HG02840 (cell line): Measurements from ENCODE around the gene SEC14L1.
"Not testable (repeated sequence)": the region's sequence is repeated elsewhere in the genome, so short reads cannot be mapped to it uniquely, and the experiment has no call there.

Experiments
- ATAC-seq: cut with Tn5 transposase; IDR thresholded peaks from one replicate; pipeline ENCODE4 v1.9.1; 2021; ENCODE audit warnings: mild to moderate bottlenecking, moderate library complexity, moderate number of reproducible peaks; ENCODE audit not compliant: unreplicated experiment, low FRiP score

The SEC14L1 gene

DNA sequence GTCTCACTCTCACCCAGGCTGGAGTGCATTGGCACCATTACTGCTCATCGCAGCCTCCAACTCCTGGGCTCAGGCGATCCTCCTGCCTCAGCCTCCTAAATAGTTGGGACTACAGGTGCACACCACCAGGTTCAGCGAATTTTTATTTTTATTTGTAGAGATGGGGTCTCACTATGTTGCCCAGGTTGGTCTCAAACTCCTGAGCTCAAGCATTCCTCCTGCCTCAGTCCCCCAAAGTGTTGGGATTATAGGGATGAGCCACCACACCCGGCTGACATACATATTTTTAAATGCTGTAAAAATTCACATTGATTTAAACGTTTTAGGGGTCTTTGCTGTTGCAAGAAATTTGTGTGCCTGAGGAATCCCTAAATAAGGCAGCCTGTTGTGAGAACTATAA lies 24.8 kb upstream of the SEC14L1 start:
- no peak for ATAC-seq

DNA sequence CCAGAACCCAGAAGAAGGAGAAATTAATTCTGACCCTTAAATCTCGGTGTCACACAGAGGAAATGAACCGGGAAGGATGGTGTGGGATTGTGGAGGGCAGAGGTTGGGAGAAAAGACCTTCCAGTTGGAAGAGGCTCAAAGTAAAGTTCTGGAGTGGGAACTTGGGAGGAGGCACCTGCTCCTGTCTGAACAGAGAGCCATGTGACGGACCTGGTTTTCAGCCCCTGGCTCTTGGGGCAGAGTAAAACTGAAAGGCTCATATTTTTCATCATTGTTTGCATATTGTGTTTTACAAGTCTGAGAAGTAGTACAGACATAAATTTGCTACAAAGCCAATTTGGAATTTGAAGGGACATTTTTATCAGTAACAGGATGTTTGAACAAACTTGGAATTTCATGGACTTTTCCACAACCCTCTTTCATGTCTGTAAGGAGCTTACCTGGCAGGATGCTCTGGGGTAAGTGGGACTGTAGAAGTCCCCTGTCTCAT lies 24.4 kb upstream of the SEC14L1 start:
- ATAC-seq = no peak

- ATAC-seq = no peak
Measured at GRCh38 chr17:77117415-77117814, 23.4 kb upstream of the SEC14L1 start.

GRCh38 chr17:77118251-77118928 lies 22.4 kb upstream of the SEC14L1 start:
- ATAC-seq = no peak

DNA sequence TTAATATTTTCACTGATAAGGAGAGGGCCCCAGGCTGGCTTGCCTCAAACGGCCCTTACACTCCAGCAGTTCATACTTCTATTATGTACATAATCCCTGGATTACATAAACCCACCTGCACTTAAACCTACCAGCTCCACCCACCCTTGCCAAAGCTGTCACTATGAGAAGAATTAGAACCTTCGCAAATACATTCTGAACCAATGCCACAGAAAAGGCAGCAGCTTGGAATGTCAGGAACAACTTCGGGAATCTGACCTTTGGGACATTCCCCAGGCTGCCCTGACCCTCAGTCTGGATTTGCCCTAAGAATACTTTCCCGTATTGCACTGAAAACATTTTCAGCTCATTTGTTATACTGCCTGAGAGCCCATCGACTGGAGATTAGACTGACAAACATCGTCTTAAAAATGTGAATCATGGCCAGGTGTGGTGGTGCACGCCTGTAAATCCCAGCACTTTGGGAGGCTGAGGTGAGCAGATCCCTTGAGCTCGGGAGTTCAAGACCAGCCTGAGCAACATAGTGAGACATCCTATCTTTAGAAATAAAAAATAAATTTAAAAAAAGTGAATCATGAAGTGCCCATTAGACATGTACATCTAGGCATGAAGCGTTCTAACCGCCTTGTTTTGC lies 21.0 kb upstream of the SEC14L1 start:
- no peak for ATAC-seq

DNA sequence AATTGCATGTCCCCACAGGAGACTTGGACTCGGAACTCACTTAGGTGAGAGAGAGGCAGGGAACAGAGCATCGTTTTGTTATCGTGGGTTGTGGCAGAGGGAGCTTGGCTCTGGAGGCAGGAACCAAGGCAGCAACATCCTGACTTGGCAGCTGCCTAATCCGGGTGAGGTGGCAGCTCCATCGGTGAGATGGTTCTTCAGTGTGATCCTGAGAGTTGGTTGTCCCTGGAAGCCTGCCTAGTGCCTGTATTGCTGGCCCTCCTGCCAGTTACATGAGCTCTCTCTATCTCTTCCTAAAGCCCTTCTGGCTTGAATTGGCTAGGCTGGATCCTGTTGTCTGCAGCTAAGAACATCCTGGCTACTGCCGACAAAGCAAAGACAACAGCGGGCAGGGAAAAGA lies 19.9 kb upstream of the SEC14L1 start:
- ATAC-seq = no peak

DNA sequence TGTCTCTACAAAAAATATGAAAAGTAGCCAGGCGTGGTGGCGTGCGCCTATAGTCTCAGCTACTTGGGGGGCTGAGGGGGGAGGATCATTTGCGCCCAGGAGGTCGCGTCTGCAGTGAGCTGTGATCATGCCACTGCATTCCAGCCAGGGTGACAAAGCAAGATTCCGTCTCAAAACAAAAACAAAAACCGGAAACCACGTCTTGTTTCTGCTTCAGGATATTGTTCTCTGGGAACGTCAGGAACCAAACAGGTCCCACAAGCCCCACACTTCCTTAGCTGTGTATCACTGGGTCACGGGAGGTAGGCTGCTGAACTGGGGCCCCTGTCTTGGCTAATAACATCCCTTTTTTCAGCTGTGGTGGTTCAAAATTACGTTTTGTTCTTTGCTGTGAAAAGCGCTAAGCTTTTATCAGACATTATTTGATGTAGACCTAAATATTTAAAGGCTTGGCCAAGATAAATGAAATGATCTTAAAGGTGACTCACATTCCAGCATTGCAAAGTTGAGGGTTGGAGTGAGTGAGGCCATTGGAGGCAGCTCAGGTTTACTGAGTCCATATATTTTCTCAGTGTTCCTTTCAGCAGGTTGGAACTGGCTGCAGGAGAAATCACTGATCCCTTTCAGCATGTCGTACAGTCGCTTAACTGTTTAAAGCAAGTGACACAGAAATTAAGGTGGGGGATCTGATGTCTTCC lies 16.4 kb upstream of the SEC14L1 start:
- no peak for ATAC-seq

DNA sequence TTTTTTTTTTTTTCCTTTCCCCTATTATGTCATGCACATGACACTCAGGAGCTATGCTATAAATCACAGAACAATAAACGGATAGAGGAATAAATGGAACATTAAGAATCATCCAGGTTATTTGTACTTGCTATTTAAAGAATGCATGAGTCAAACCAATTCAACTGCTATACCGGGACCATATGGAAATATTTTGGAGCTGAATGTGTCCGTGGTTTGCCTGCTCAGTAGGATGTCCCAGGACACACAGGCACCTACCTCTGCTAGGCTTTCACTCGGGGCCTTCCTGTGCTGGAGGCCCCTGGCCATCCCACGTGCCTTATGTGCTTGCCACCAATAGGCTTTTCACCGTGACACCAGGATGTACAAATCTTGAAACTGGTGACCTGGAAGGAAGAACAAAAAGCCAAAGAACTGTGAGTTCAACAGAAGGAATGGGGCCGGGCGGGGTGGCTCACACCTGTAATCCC lies 15.3 kb upstream of the SEC14L1 start:
- ATAC-seq = no peak

GRCh38 chr17:77126519-77126918 lies 14.2 kb upstream of the SEC14L1 start:
- ATAC-seq = no peak

- ATAC-seq = no peak
Measured at GRCh38 chr17:77127735-77128361, 12.9 kb upstream of the SEC14L1 start.

GRCh38 chr17:77128896-77129567 lies 11.7 kb upstream of the SEC14L1 start:
- ATAC-seq = no peak

DNA sequence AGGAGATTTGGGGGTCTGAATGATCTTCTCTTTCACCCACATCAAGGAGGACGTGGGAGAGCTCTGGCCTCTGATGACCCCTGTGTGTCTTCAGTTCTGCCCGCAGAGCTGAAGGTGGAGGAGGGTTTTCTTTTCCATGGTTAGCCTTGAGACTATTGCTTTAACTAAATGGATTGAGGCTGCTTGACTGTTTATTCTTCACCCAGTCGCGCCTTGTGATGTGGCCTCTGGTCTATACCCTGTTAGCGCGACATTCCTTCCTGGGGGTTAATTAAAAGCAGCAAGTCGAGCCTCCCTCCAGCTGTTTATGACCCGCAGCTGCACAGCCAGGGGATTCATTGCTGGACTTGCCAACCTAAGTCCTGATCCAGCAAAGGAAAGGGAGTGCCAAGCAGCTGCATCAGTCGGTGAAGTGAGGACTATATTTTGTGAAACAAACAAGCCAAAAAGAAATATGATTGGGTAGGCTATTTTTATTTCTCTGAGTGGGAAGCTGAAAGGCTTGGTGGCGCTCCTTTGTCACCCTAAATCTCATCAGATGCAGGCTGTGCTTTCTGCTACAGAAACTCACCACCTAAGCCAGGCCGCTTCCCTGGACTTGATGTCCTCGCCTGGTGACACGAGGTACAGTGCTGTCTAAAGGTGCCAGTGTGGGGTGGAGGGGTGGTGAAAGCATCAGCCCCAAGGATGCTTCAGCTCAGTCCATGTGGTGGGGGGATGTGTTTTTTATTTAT lies 11.0 kb upstream of the SEC14L1 start:
- ATAC-seq = no peak

DNA sequence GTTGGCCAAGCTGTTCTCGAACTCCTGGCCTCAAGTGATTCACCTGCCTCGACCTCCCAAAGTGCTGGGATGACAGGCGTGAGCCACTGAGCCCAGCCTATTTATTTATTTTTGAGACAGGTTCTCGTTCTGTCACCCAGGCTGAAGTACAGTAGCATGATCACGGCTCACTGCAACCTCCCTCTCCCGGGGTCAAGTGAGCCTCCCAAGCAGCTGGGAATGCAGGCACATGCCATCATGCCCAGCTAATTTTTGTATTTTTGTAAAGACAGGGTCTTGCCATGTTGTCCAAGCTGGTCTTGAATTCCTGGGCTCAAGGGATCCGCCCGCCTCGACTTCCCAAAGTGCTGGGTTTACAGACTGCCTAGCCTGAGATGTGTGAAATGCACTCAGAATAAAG lies 10.2 kb upstream of the SEC14L1 start:
- ATAC-seq = no peak

DNA sequence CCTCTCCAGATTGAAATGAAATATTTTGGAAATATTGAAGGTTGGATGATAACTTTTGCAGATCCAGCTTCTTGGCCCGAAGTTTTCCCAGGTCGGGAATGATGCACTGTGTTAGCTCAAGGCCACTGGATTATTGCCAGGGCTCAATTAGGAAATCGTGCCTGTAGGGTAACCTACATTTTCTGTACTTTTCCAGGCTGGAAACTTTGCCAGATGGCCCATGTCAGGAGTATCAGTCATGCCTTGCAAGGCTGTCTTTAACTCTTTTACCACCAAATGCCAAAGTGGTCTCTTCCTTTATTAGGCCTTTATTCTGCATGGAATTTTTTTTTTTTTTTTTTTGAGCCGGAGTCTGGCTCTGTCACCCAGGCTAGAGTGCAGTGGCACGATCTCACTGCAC lies 8.9 kb upstream of the SEC14L1 start:
- no peak for ATAC-seq

GRCh38 chr17:77132411-77133086 lies 8.2 kb upstream of the SEC14L1 start:
- ATAC-seq = no peak

DNA sequence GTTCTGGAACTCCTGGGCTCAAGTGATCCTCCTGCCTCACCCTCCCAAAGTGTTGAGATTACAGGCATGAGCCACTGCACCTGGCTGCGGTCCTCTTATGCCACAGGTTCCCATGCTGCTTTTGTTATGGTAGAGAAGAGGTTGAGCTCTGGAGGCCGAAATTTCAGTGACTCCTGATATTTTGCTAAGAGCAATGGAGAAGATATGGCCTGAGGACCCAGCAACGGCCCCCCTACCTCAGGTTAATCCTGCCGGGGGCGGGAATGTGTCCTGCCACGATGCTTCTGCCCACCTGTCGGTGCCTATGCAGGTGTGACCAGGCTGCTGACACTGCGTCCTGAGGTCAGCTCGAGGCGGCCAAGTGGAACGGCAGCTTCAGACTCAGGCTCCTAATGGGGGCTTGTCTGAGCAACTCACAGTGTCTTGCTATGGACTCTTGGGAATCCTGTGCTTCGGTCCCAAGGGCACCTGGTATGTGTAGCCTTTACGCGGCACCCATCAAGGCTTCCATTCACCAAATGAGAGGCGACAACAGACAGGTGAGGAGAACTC lies 7.6 kb upstream of the SEC14L1 start:
- no peak for ATAC-seq

- ATAC-seq = no peak
Measured at GRCh38 chr17:77136420-77136767, 4.4 kb upstream of the SEC14L1 start.

DNA sequence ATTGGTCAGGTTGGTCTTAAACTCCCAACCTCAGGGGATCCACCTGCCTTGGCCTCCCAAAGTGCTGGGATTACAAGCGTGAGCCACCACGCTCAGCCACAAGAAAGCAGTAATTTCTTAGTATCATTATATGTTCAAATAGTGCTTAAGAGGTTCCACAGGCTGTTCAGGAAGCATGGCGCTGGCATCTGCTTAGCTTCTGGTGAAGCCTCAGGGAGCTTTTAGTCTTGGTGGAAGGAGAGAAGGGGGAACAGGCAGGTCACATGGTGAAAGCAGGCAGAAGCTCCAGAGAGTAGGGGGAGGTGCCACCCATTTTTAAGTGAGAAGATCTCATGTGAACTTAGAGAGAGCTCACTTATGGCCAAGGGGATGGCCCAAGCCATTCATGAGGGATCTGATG lies 3.7 kb upstream of the SEC14L1 start:
- ATAC-seq = no peak

GRCh38 chr17:77137886-77138285 lies 2.9 kb upstream of the SEC14L1 start:
- not testable (repeated sequence) for ATAC-seq
